ENCODE measurements around the gene ZNF77. TPM values are rescaled to one million over a fixed set of nuclear protein-coding genes. Genes with fewer than 3 reads are reported as not detected.

Gene ZNF77
- polyA plus RNA-seq, 3 donors, result 0.30 to 2.7 (median 1.0) TPM

- H3K4me2 ChIP-seq (replicated peaks; ENCODE audit: extremely low read depth, low read length, poor library complexity, severe bottlenecking), result no peak overlapping the region
- H3K9ac ChIP-seq (ENCODE audit: insufficient read depth, low read length, poor library complexity, severe bottlenecking), result no peak overlapping the region
- H3K4me1 Mint-ChIP-seq, result peaks cover 10% of the 10 kb centered on the region
- H3K79me2 ChIP-seq (ENCODE audit: insufficient read depth, low read length), result no peaks in the 10 kb centered on the region
- peak overlapping the region in 1 of 2 donors; percentile 71 for H3K4me3 Mint-ChIP-seq
- no peaks in the 10 kb centered on the region for H4K20me1 ChIP-seq (ENCODE audit: insufficient read depth, low read length)
- H3K27me3 Mint-ChIP-seq (ENCODE audit: low read depth in 3 of 3), result peaks cover 32 to 59% (median 51%) of the 10 kb centered on the region in 3 donors
- no peak overlapping the region for H3K27ac ChIP-seq (ENCODE audit: low read depth in 1 of 2, low read length in 2 of 2)
- H3K9me3 ChIP-seq (replicated peaks in 1 of 2; ENCODE audit: control insufficient read depth in 1 of 2, insufficient read depth in 1 of 2, low read length in 2 of 2), result no peaks in the 10 kb centered on the region
- H3K4me1 ChIP-seq (ENCODE audit: control insufficient read depth in 1 of 2, insufficient read depth in 2 of 2, low read length in 2 of 2), result peaks cover 5 to 14% of the 10 kb centered on the region in 2 donors
- H3K27ac Mint-ChIP-seq, result no peak overlapping the region
- peaks cover 0 to 1% of the 10 kb centered on the region in 2 donors for H3K36me3 Mint-ChIP-seq
- intact Hi-C loops (cut with micrococcal nuclease), result no loop called here
- DNase-seq, result no peak
- 15% methylated on average over 4 of the region's 10 CpGs for WGBS (ENCODE audit: insufficient coverage)
- no peak for TF ChIP-seq CTCF (IDR thresholded peaks at IDR 0.05)
- peaks cover 0 to 7% (median 0%) of the 10 kb centered on the region in 7 donors for H3K9me3 Mint-ChIP-seq
- H3K4me3 ChIP-seq (replicated peaks in 1 of 3; ENCODE audit: low read depth in 2 of 3, low read length in 3 of 3), result no peak overlapping the region
- H3K27me3 ChIP-seq (ENCODE audit: control insufficient read depth in 2 of 2, insufficient read depth in 2 of 2, low read length in 2 of 2), result peaks cover 4 to 33% of the 10 kb centered on the region in 2 donors
- H2AFZ ChIP-seq (ENCODE audit: insufficient read depth, low read depth, low read length, poor library complexity, severe bottlenecking), result no peak overlapping the region
- no peaks in the 10 kb centered on the region for H3K36me3 ChIP-seq (replicated peaks in 1 of 2; ENCODE audit: control insufficient read depth in 1 of 2, insufficient read depth in 2 of 2, low read length in 2 of 2)
These were observed 38.2 kb upstream of the ZNF77 start for GRCh38 chr19:2982983-2983350.

GRCh38 chr19:2982561-2982960 lies 37.8 kb upstream of the ZNF77 start:
- peaks cover 0 to 10% (median 0%) of the 10 kb centered on the region in 7 donors for H3K9me3 Mint-ChIP-seq
- Histone ChIP-seq H3K4me3 (replicated peaks in 1 of 3; ENCODE audit: low read depth in 2 of 3, low read length in 3 of 3) (no peak overlapping the region), H4K20me1 (ENCODE audit: insufficient read depth, low read length) (no peaks in the 10 kb centered on the region), H3K9me3 (replicated peaks in 1 of 2; ENCODE audit: control insufficient read depth in 1 of 2, insufficient read depth in 1 of 2, low read length in 2 of 2) (peaks cover 0 to 2% of the 10 kb centered on the region in 2 donors), H3K79me2 (ENCODE audit: insufficient read depth, low read length) (no peaks in the 10 kb centered on the region), H3K4me1 (ENCODE audit: control insufficient read depth in 1 of 2, insufficient read depth in 2 of 2, low read length in 2 of 2) (peaks cover 9 to 18% of the 10 kb centered on the region in 2 donors), H3K27me3 (ENCODE audit: control insufficient read depth in 2 of 2, insufficient read depth in 2 of 2, low read length in 2 of 2) (peaks cover 4 to 33% of the 10 kb centered on the region in 2 donors), H3K4me2 (replicated peaks; ENCODE audit: extremely low read depth, low read length, poor library complexity, severe bottlenecking) (no peak overlapping the region), H3K9ac (ENCODE audit: insufficient read depth, low read length, poor library complexity, severe bottlenecking) (no peak overlapping the region), H3K36me3 (replicated peaks in 1 of 2; ENCODE audit: control insufficient read depth in 1 of 2, insufficient read depth in 2 of 2, low read length in 2 of 2) (no peaks in the 10 kb centered on the region), H3K27ac (ENCODE audit: low read depth in 1 of 2, low read length in 2 of 2) (no peak overlapping the region), H2AFZ (ENCODE audit: insufficient read depth, low read depth, low read length, poor library complexity, severe bottlenecking) (no peak overlapping the region)
- H3K4me3 Mint-ChIP-seq, result no peak overlapping the region
- H3K27me3 Mint-ChIP-seq (ENCODE audit: low read depth in 3 of 3), result peaks cover 32 to 59% (median 51%) of the 10 kb centered on the region in 3 donors
- H3K27ac Mint-ChIP-seq, result no peak overlapping the region
- peaks cover 13% of the 10 kb centered on the region for H3K4me1 Mint-ChIP-seq
- intact Hi-C loops (cut with micrococcal nuclease), result no loop called here
- TF ChIP-seq CTCF (IDR thresholded peaks at IDR 0.05), result no peak
- no peak for DNase-seq
- peaks cover 0 to 1% of the 10 kb centered on the region in 2 donors for H3K36me3 Mint-ChIP-seq
- WGBS (ENCODE audit: insufficient coverage), result 68% methylated on average over 8 of the region's 8 CpGs

All from CD14-positive monocyte (primary cell).